ENCODE data around the gene FAM186B.
"Not testable (repeated sequence)": the region's sequence is repeated elsewhere in the genome, so short reads cannot be mapped to it uniquely, and the experiment has no call there.

DNA sequence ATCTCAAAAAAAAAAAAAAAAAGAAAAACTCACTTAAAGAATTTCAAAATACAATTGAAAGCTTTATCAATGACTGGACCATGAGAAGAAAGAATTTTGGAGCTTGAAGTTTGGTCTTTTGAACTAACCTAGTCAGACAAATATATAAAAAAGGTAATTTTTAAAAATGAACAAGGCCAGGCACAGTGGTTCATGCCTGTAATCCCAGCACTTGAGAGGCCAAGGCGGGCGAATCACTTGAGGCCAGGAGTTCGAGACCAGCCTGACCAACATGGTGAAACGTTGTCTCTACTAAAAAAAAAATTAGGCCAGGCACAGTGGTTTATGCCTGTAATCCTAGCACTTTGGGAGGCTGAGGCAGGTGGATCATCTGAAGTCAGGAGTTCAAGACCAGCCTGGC is 5.3 kb upstream of the FAM186B start:
- TF ChIP-seq EZH2 (IDR thresholded peaks at IDR 0.05; ENCODE audit: borderline replicate concordance, low read length), result not testable (repeated sequence)
- TF ChIP-seq, protein P1, sequence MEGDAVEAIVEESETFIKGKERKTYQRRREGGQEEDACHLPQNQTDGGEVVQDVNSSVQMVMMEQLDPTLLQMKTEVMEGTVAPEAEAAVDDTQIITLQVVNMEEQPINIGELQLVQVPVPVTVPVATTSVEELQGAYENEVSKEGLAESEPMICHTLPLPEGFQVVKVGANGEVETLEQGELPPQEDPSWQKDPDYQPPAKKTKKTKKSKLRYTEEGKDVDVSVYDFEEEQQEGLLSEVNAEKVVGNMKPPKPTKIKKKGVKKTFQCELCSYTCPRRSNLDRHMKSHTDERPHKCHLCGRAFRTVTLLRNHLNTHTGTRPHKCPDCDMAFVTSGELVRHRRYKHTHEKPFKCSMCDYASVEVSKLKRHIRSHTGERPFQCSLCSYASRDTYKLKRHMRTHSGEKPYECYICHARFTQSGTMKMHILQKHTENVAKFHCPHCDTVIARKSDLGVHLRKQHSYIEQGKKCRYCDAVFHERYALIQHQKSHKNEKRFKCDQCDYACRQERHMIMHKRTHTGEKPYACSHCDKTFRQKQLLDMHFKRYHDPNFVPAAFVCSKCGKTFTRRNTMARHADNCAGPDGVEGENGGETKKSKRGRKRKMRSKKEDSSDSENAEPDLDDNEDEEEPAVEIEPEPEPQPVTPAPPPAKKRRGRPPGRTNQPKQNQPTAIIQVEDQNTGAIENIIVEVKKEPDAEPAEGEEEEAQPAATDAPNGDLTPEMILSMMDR (IDR thresholded peaks at IDR 0.05; ENCODE audit: low read length), result not testable (repeated sequence)
